Measurements from ENCODE around the gene ALDH6A1. TPM values are rescaled to one million over a fixed set of nuclear protein-coding genes. Genes with fewer than 3 reads are reported as not detected.

The ALDH6A1 gene
- total and polyA plus RNA-seq, 11 donors, result 16.5 to 103 (median 52.7) TPM

DNA sequence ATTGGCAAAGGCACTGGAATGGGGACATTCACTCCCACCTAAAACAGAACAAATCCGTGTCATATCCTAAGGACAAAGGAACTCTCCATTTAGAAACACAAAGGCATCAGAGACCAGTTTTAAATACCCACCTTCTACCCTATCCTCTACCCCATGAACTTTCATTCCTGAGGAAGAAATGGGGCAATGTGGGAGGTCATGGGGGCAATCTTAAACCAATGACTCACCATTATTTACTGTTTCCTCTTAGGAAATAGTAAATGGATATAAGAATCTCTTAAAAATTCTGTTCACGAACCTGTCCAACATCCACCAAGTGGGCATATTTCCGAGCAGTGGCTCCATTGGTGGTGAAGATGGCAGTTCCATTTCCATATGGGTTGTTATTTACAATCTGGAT lies 19.4 kb downstream of the ALDH6A1 start:
- intact Hi-C loops (cut with DNase I), result no loop called here
- no peak for DNase-seq
- no peak for TF ChIP-seq POLR2A (IDR thresholded peaks at IDR 0.05)
- TF ChIP-seq, protein P1, sequence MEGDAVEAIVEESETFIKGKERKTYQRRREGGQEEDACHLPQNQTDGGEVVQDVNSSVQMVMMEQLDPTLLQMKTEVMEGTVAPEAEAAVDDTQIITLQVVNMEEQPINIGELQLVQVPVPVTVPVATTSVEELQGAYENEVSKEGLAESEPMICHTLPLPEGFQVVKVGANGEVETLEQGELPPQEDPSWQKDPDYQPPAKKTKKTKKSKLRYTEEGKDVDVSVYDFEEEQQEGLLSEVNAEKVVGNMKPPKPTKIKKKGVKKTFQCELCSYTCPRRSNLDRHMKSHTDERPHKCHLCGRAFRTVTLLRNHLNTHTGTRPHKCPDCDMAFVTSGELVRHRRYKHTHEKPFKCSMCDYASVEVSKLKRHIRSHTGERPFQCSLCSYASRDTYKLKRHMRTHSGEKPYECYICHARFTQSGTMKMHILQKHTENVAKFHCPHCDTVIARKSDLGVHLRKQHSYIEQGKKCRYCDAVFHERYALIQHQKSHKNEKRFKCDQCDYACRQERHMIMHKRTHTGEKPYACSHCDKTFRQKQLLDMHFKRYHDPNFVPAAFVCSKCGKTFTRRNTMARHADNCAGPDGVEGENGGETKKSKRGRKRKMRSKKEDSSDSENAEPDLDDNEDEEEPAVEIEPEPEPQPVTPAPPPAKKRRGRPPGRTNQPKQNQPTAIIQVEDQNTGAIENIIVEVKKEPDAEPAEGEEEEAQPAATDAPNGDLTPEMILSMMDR (IDR thresholded peaks at IDR 0.05), result no peak
- H3K4me1 ChIP-seq, result peaks cover 0 to 5% (median 0%) of the 10 kb centered on the region in 12 donors
- ATAC-seq, result no peak
- H3K36me3 ChIP-seq, result peaks cover 0 to 100% (median 80%) of the 10 kb centered on the region in 9 donors
- no peaks in the 10 kb centered on the region for H3K27me3 ChIP-seq
- peak overlapping the region in 1 of 12 donors; percentile 52 for H3K27ac ChIP-seq
- H3K4me3 ChIP-seq, result no peak overlapping the region
- no peaks in the 10 kb centered on the region for H3K9me3 ChIP-seq
- WGBS, 4 donors, result 87 to 90% (median 88%) methylated on average over 3 of the region's 3 CpGs

DNA sequence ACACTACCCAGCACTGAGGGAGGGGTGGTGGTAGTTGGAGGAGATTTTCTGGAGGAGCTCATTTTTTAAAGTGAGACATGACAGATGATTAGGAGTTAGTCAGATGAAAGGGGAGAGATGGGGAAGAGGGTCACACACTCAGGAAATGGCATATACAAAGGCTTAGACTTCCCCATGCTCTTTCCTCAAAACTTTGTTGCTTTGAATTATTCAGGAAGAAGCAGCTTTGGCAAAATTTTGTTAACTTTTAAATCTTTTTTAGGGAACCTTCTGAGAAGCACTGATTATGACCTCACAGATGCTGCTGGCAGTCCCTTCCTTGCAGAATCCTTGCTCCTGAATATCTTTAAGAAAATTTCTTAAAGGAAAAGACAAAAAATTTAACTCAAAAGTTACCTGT lies 19.8 kb downstream of the ALDH6A1 start:
- no peak overlapping the region for H3K4me3 ChIP-seq
- ATAC-seq, result no peak

DNA sequence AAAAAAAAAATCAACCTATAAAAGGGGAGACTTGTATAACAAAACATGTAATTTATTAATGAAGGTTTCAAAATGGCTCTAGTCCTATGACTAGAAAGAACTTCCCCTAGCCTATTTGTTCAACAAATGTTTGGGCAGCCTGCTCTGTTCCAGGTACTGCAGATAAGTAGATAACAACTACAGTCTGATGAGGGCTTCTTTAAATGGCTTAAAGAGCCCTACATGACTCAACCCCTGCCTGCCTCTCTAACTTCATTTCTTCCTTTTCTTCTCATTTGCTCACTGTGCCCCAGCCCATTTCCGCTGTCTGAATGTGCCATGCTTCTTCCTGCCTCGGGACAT lies 21.5 kb downstream of the ALDH6A1 start:
- intact Hi-C loops (cut with DNase I), result no loop called here
- WGBS, 4 donors, result 90 to 96% (median 92%) methylated on average over 2 of the region's 2 CpGs
- H3K36me3 ChIP-seq, result peaks cover 0 to 100% (median 84%) of the 10 kb centered on the region in 9 donors

More for the DNA sequence above, 19.8 kb downstream of the ALDH6A1 start:
- intact Hi-C loops (cut with DNase I), result no loop called here
- Histone ChIP-seq H3K36me3 (peaks cover 0 to 100% (median 84%) of the 10 kb centered on the region in 9 donors), H3K27me3 (no peaks in the 10 kb centered on the region), H3K27ac (peak overlapping the region in 1 of 12 donors; percentile 52), H3K4me1 (peaks cover 0 to 5% (median 0%) of the 10 kb centered on the region in 12 donors), H3K9me3 (no peaks in the 10 kb centered on the region)
- DNase-seq, result no peak
- TF ChIP-seq, protein P1 (IDR thresholded peaks at IDR 0.05), result no peak
- TF ChIP-seq POLR2A (IDR thresholded peaks at IDR 0.05), result no peak

DNA sequence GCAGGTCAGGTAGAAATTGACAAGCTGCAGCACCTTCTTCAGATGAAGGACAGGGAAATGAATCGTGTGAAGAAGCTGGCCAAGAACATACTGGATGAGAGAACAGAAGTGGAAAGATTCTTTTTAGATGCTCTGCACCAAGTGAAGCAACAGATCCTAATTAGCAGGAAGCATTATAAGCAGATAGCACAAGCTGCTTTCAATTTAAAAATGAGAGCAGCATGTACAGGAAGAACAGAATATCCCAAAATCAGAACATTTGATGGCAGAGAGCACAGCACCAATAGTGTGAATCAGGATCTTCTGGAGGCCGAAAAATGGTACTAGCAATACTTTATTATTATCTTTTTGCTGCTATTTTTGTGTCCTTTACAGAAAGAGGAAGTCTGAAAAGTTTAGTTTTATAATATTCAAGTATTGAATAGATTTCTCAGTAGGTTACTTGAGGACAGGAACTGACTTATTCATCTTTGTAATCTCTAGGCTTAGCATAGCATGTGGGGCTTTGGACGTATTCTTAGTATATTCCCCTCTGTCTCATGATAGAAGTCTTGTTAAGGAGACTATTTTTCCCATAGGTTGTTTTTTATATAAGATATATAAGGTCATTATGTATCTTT lies 34.3 kb downstream of the ALDH6A1 start:
- 70 to 80% (median 76%) methylated on average over 3 of the region's 3 CpGs for WGBS, 4 donors
- intact Hi-C loops (cut with DNase I), result no loop called here
- peaks cover 0 to 34% (median 4%) of the 10 kb centered on the region in 9 donors for H3K36me3 ChIP-seq
- peaks cover 0 to 8% (median 0%) of the 10 kb centered on the region in 12 donors for H3K4me1 ChIP-seq
- H3K27ac ChIP-seq, result no peak overlapping the region
- H3K9me3 ChIP-seq, result no peaks in the 10 kb centered on the region
- DNase-seq (no peak), ATAC-seq (no peak)
- TF ChIP-seq, protein P1 (IDR thresholded peaks at IDR 0.05), result no peak
- no peak for TF ChIP-seq POLR2A (IDR thresholded peaks at IDR 0.05)
- H3K27me3 ChIP-seq, result no peaks in the 10 kb centered on the region
- H3K4me3 ChIP-seq, result no peak overlapping the region

More for the DNA sequence above, 21.5 kb downstream of the ALDH6A1 start:
- Histone ChIP-seq H3K4me1 (peaks cover 0 to 5% (median 0%) of the 10 kb centered on the region in 12 donors), H3K27ac (no peak overlapping the region), H3K27me3 (no peaks in the 10 kb centered on the region), H3K9me3 (no peaks in the 10 kb centered on the region), H3K4me3 (no peak overlapping the region)
- no peak for ATAC-seq
- no peak for DNase-seq
- TF ChIP-seq, protein P1 (IDR thresholded peaks at IDR 0.05), result no peak
- no peak for TF ChIP-seq POLR2A (IDR thresholded peaks at IDR 0.05)

All from heart left ventricle (tissue), 16 donors.